Keratinocyte (primary cell): ENCODE results near the gene HNF4A.

ENCODE experiments used
- EZH2 ChIP-seq: IDR thresholded peaks from one replicate; pipeline ENCODE4 v1.6.1; 2012; ENCODE audit warnings: inconsistent platforms, mild to moderate bottlenecking, low read length, moderate library complexity
- TF ChIP-seq, protein P1 (sequence below), 3 experiments: IDR thresholded peaks in 1 of 3; conservative IDR thresholded peaks in 1 of 3; optimal IDR thresholded peaks in 1 of 3; 2 replicates in 2 of 3; 3 replicates in 1 of 3; pipeline versions ENCODE3 to v1.5.1; 2011; ENCODE audit warnings: low read length in 3 of 3, mild to moderate bottlenecking in 3 of 3, moderate library complexity in 2 of 3, control low read depth in 1 of 3, inconsistent platforms in 1 of 3; ENCODE audit not compliant: insufficient read depth in 2 of 3; ENCODE audit errors: extremely low read depth in 1 of 3

DNA sequence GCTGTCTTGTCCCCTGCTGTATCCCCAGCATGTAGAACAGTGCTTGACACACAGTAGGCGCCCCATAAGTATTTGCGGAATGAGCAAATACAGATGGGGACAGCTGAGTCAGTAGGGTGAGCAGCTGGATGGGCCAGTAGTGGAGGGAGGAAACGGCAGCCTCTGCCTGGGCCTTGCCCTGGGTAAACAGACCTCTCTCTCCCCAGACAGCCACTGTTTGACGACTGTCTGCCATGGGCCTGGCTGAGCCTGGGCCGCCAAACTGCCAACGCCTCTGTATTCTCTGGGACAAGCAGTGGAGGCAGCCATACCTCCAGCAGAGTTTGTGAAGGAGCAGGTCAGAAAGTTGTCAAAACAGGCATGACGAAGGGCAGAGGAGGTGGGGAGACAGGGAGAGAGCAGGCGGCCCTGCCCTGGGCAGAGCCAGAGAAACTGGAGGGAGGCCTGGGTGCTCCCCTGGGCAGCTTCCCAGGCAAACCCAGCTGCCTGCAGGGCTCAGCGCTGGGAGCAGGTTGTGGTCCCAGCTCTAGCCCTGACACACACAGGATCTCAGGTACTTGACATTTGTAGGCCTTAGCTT lies 15.2 kb downstream of the HNF4A start:
- TF ChIP-seq, protein P1, sequence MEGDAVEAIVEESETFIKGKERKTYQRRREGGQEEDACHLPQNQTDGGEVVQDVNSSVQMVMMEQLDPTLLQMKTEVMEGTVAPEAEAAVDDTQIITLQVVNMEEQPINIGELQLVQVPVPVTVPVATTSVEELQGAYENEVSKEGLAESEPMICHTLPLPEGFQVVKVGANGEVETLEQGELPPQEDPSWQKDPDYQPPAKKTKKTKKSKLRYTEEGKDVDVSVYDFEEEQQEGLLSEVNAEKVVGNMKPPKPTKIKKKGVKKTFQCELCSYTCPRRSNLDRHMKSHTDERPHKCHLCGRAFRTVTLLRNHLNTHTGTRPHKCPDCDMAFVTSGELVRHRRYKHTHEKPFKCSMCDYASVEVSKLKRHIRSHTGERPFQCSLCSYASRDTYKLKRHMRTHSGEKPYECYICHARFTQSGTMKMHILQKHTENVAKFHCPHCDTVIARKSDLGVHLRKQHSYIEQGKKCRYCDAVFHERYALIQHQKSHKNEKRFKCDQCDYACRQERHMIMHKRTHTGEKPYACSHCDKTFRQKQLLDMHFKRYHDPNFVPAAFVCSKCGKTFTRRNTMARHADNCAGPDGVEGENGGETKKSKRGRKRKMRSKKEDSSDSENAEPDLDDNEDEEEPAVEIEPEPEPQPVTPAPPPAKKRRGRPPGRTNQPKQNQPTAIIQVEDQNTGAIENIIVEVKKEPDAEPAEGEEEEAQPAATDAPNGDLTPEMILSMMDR (optimal IDR thresholded peaks at IDR 0.05 in 1 of 3, IDR thresholded peaks at IDR 0.05 in 1 of 3, conservative IDR thresholded peaks at IDR 0.05 in 1 of 3; ENCODE audit: extremely low read depth in 1 of 3, insufficient read depth in 2 of 3, low read length in 3 of 3) = no peak
- no peak for TF ChIP-seq EZH2
